Spinal cord (tissue), 10 donors: Measurements from ENCODE around the gene GCLC. TPM values are rescaled to one million over a fixed set of nuclear protein-coding genes. Genes with fewer than 3 reads are reported as not detected.

Source experiments
- DNase-seq, 6 donors: peaks; one replicate each; pipeline versions ENCODE4 v3.0.0 to v3.0.0-alpha.2; 2013 to 2015; ENCODE audit warnings: low spot score in 6 of 6, low read depth in 4 of 6
- H3K27ac ChIP-seq: one replicate; pipeline ENCODE4 v1.5.1; 2013; ENCODE audit warnings: low read depth, low read length, control low read depth
- H3K27me3 ChIP-seq: one replicate; pipeline ENCODE4 v1.6.1; 2013; ENCODE audit warnings: low read length; ENCODE audit not compliant: control insufficient read depth, insufficient read depth
- H3K36me3 ChIP-seq: one replicate; pipeline ENCODE4 v1.6.1; 2013; ENCODE audit warnings: low read length; ENCODE audit not compliant: control insufficient read depth, insufficient read depth
- H3K4me1 ChIP-seq: one replicate; pipeline ENCODE4 v1.6.1; 2013; ENCODE audit warnings: low read length; ENCODE audit not compliant: control insufficient read depth, insufficient read depth
- H3K4me3 ChIP-seq: one replicate; pipeline ENCODE4 v1.5.1; 2013; ENCODE audit warnings: low read depth, low read length, control low read depth
- H3K9me3 ChIP-seq: one replicate; pipeline ENCODE4 v1.6.1; 2013; ENCODE audit warnings: low read length; ENCODE audit not compliant: control insufficient read depth, insufficient read depth
- WGBS: methylation state at CpG from one replicate; pipeline ENCODE4 v1.1.5; 2013; ENCODE audit warnings: missing lambda C conversion rate; ENCODE audit not compliant: insufficient coverage; 5-methylcytosine and 5-hydroxymethylcytosine counted together
- polyA plus RNA-seq, 2 donors: library from polyadenylated mRNA; unstranded; fragments of 120-200 nt; gene quantifications; one replicate each; pipeline ENCODE4 v1.2.1, GENCODE V29; 2013; ENCODE audit not compliant: insufficient read length in 2 of 2
- total RNA-seq, 2 donors: library from RNA; depleted of rRNA in 1 of 2; stranded (reverse); fragments of 120-200 nt in 1 of 2; fragments of >200 nt in 1 of 2; gene quantifications; one replicate each; pipeline versions ENCODE4 v1.2.3 to v1.2.4, GENCODE V29; 2013 to 2014
- donor health status: healthy.

GCLC gene
- total and polyA plus RNA-seq, 4 donors = 31.1 to 61.5 (median 38.6) TPM

DNA sequence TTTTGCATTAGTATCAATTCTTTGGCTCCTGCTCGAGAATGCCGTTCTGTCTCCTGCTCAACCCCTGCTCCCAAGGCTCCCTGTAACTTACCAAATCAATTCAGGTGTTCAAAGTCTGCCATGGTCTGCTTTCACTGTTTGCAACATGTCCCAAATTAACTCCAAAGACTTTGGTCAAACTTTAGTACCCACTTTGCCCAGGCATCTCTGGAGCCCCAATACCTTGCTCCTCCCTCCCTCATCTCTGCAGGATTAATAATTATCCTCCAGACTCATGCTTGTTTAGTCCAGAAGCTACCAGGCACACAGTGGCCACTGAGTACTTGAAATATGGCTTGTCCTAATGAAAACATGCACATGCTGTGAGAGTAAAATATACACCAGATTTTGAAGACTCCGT lies 30.2 kb downstream of the GCLC start:
- no peaks in the 10 kb centered on the region for H3K27me3 ChIP-seq
- no peak overlapping the region for H3K4me3 ChIP-seq
- 96% methylated on average over 2 of the region's 3 CpGs for WGBS
- H3K27ac ChIP-seq = no peak overlapping the region
- DNase-seq = no peak
- H3K36me3 ChIP-seq = peaks cover 15% of the 10 kb centered on the region
- H3K4me1 ChIP-seq = no peaks in the 10 kb centered on the region
- no peaks in the 10 kb centered on the region for H3K9me3 ChIP-seq

DNA sequence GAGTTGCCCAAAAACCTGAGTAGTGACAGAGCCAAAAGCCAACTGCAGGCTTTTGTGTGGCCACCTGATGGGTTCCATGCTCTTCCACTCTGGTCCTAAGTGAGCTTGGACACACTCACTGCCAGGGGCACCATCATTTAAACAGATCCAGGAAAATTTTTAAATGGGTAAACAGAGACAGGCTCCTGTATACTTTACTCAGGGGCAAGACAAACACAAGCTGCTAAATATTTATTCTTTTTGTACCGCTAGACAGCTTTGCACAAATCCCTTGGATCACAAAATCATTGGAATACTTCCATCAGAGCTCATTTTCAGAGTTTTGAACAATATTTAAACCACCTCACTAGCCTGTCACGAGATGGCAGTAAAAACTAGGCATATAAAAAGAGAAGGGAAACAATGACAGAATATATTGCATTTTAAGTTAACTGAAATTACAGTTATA lies 31.4 kb downstream of the GCLC start:
- no peaks in the 10 kb centered on the region for H3K9me3 ChIP-seq
- H3K36me3 ChIP-seq = peaks cover 12% of the 10 kb centered on the region
- H3K4me3 ChIP-seq = no peak overlapping the region
- H3K27ac ChIP-seq = no peak overlapping the region
- H3K4me1 ChIP-seq = no peaks in the 10 kb centered on the region
- no peaks in the 10 kb centered on the region for H3K27me3 ChIP-seq
- whole genome bisulfite sequencing = no CpG with 5 or more reads among the region's 2 CpGs
- DNase-seq = peak in 1 of 6 donors; percentile 29

DNA sequence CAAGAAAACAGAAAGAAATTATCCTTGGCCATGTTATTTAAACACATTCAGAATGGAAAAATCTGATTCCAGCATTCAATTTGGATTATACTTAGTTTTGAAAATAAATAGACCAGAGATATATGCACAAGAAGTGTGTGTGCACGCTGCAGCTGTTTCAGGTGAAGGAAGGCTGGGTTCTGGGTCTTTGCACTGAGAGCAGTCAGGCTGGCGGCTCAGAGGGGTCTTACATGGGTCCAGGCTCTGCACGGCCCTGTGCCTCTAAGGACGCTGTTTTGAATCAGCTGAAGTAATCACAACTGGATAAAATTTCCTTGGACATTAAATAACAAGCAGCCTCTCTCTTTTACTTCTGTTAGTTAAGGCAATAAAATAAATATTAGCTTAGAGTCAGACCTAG lies 31.8 kb downstream of the GCLC start:
- Histone ChIP-seq H3K27ac (no peak overlapping the region), H3K36me3 (peaks cover 12% of the 10 kb centered on the region), H3K4me1 (no peaks in the 10 kb centered on the region)

DNA sequence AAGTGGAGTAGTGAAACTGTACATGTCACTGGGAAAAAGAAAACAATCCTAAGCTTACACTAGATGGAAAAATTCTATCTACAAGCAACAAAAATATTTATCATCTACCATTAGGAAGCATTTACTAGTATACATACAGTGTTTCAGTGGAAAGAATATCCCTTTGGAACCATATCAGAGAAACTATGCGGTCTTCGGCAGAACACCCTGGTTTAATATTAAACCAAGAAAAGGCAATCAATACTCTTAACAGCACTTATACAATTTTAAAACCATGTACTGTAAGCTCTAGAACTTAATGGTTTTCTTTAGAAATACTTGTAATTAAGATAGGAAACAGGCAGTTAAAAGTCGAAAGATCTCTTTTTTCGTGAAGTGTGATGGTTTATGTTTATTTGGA lies 32.3 kb downstream of the GCLC start:
- Histone ChIP-seq H3K9me3 (no peaks in the 10 kb centered on the region), H3K36me3 (peaks cover 12% of the 10 kb centered on the region), H3K4me3 (no peak overlapping the region), H3K4me1 (no peaks in the 10 kb centered on the region), H3K27ac (no peak overlapping the region), H3K27me3 (no peaks in the 10 kb centered on the region)
- no CpG with 5 or more reads among the region's 4 CpGs for WGBS
- DNase-seq = peak in 1 of 6 donors; percentile 64

More for the DNA sequence above, 31.8 kb downstream of the GCLC start:
- Histone ChIP-seq H3K4me3 (no peak overlapping the region), H3K27me3 (no peaks in the 10 kb centered on the region), H3K9me3 (no peaks in the 10 kb centered on the region)
- DNase-seq = no peak
- 88% methylated on average over 4 of the region's 4 CpGs for WGBS

DNA sequence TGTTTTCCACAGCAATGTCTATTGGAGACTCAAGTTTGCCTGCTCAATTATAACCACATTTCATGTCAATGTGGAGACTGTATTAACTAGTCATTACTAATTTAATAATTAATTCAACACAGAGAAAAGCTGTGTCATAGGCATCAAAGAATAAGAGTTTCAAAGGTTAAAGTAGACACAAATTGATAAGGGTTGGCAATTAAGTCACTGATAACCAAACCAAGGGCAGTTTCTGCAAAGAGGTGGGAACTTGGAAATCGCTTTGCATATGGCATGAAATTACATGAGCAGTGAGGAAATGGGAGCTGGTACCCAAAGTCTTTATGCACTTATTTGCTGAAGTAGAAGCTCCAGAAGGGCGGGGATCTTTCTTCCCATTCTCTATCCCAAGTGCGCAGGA lies 34.2 kb downstream of the GCLC start:
- no peak overlapping the region for H3K4me3 ChIP-seq
- H3K27ac ChIP-seq = no peak overlapping the region
- no peaks in the 10 kb centered on the region for H3K27me3 ChIP-seq
- no peaks in the 10 kb centered on the region for H3K4me1 ChIP-seq
- peaks cover 15% of the 10 kb centered on the region for H3K36me3 ChIP-seq
- 100% methylated on average over 1 of the region's 3 CpGs for WGBS
- DNase-seq = no peak
- H3K9me3 ChIP-seq = no peaks in the 10 kb centered on the region

DNA sequence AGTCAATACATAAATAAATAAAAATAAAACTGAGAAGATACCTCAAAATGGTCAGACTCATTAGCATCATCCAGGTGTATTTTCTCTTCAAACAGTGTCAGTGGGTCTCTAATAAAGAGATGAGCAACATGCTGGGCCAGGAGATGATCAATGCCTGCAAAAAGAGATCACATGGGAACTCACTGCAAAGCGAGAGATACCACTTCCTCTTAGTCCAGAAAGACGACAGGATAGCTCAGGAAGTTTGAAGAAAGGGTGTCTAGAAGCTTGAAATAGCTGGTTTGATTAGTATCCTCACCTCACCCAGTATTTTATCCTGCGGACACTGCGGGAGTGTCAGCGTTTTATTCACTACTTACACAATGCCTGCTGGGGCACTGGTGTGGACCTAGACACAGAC lies 38.0 kb downstream of the GCLC start:
- H3K27ac ChIP-seq = no peak overlapping the region
- DNase-seq = no peak
- H3K36me3 ChIP-seq = peaks cover 17% of the 10 kb centered on the region
- H3K4me1 ChIP-seq = no peaks in the 10 kb centered on the region
- no peaks in the 10 kb centered on the region for H3K27me3 ChIP-seq
- 100% methylated on average over 1 of the region's 5 CpGs for WGBS
- no peak overlapping the region for H3K4me3 ChIP-seq
- H3K9me3 ChIP-seq = no peaks in the 10 kb centered on the region

DNA sequence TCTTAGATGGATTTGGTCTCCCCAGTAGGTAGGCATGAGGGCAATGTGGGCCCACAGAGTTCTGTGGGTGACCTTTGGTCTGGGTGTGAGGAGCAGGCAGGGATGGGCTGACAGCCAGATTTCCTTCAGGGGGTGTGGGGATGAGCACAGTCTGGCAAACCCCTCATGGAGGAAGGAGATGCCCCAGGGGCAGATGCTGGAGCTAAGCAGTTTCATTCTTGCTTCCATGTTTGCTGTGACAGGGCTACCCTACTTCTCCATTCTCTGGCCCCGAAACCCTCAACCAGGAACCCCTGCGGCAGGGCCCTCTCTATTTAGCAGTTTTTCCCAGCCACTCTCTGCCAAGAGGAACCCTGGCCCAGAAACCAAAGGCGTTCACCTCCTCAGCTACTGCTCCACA lies 40.4 kb downstream of the GCLC start:
- WGBS = 95% methylated on average over 2 of the region's 3 CpGs
- Histone ChIP-seq H3K27ac (no peak overlapping the region), H3K36me3 (peaks cover 19% of the 10 kb centered on the region), H3K27me3 (no peaks in the 10 kb centered on the region), H3K4me3 (no peak overlapping the region), H3K9me3 (no peaks in the 10 kb centered on the region), H3K4me1 (no peaks in the 10 kb centered on the region)
- no peak for DNase-seq

DNA sequence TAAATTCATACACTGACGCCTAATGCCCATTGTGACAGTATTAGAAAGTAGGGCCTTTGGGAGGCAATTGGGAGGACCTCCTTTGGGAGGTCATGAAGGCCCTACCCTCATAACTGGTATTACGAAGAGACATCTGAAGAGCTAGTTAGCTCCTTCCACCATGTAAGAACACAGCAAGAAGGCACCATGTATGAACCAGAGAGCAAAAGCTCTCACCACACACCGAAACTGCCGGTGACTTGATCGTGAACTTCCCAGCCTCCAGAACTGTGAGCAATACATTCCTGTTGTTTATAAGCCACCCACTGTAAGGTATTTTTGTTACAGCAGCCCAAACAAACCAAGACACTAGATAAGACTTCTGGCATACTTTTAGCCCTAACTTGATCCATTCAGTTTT lies 41.8 kb downstream of the GCLC start:
- peaks cover 19% of the 10 kb centered on the region for H3K36me3 ChIP-seq
- WGBS = 100% methylated on average over 4 of the region's 5 CpGs
- H3K27ac ChIP-seq = no peak overlapping the region
- H3K4me1 ChIP-seq = no peaks in the 10 kb centered on the region
- DNase-seq = no peak
- H3K9me3 ChIP-seq = no peaks in the 10 kb centered on the region
- no peak overlapping the region for H3K4me3 ChIP-seq
- no peaks in the 10 kb centered on the region for H3K27me3 ChIP-seq

DNA sequence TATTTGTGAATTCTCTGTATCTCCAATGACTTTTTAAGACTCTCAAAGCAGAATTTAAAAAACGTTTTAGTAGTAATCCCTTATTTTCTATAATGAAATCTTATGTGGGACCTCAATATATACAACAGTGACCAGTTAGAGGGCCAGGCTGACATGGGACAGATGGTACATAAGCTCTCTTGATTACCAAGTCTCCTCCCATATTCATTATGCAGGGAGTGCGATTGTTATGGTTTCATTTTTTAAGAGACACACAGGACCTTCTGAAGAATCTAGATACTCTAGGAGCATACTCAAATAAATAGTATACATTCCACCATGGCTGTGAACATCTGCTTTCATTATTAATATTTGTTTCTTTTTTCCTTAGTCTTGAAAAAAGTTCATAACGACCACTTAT lies 43.5 kb downstream of the GCLC start:
- H3K27me3 ChIP-seq = no peaks in the 10 kb centered on the region
- H3K36me3 ChIP-seq = peaks cover 19% of the 10 kb centered on the region
- no peak overlapping the region for H3K4me3 ChIP-seq
- no peak overlapping the region for H3K27ac ChIP-seq
- no peaks in the 10 kb centered on the region for H3K4me1 ChIP-seq
- no CpG with 5 or more reads among the region's 3 CpGs for WGBS
- no peak for DNase-seq
- no peaks in the 10 kb centered on the region for H3K9me3 ChIP-seq

DNA sequence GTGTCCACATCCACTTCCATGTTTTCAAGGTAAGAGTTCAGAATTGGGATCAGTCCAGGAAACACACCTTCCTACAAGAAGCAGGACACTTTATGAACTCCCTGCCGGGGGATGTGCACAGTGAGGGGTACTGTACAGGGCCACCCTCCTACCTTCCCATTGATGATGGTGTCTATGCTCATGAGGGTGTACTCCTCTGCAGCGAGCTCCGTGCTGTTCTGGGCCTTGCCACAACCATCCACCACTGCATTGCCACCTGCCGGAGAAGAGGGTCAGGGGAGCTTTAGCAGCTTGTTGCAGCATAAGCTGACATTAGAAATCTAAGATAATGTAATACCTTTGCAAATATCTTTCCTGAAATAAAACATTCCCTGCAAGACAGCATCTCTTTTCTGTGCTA lies 44.8 kb downstream of the GCLC start:
- Histone ChIP-seq H3K36me3 (peaks cover 16% of the 10 kb centered on the region), H3K27me3 (no peaks in the 10 kb centered on the region), H3K4me1 (no peaks in the 10 kb centered on the region), H3K9me3 (no peaks in the 10 kb centered on the region), H3K4me3 (no peak overlapping the region), H3K27ac (no peak overlapping the region)
- no peak for DNase-seq
- 100% methylated on average over 2 of the region's 4 CpGs for WGBS
